Dermis microvascular lymphatic vessel endothelial cell (primary cell): ENCODE measurements around the gene LSM7. TPM values are rescaled to one million over a fixed set of nuclear protein-coding genes. Genes with fewer than 3 reads are reported as not detected.

Experiments used
- DNase-seq, 2 donors: peaks; one replicate each; pipeline versions ENCODE4 v3.0.0 to v3.0.0-alpha.2; 2010; ENCODE audit warnings: low read depth in 2 of 2
- total RNA-seq: library from RNA; depleted of rRNA; stranded (reverse); fragments of >200 nt; gene quantifications from 2 replicates; pipeline ENCODE4 v1.2.1, GENCODE V29; 2014

LSM7 gene
- total RNA-seq, 1 donor from 2014 or later = 94.4 TPM

DNA sequence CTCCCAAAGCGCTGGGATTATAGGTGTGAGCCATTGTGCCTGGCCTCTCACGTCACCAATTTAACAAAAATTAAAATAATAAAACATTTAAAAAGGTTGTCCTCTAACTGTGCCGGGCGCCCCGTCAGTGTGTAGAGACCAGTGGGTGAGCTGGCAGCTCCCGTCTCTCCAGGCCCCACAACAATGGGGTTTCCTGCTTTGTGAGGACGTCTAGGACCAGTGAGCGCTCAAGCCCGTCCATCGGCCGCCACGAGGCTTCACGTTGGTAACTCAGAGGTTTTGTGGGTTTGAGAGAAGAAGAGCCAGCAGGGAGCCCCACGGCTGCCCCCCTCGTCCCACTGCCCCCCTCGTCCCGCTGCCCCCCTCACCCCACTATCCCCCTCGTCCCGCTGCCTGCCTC, 4.7 kb downstream of the LSM7 start:
- no peak for DNase-seq

DNA sequence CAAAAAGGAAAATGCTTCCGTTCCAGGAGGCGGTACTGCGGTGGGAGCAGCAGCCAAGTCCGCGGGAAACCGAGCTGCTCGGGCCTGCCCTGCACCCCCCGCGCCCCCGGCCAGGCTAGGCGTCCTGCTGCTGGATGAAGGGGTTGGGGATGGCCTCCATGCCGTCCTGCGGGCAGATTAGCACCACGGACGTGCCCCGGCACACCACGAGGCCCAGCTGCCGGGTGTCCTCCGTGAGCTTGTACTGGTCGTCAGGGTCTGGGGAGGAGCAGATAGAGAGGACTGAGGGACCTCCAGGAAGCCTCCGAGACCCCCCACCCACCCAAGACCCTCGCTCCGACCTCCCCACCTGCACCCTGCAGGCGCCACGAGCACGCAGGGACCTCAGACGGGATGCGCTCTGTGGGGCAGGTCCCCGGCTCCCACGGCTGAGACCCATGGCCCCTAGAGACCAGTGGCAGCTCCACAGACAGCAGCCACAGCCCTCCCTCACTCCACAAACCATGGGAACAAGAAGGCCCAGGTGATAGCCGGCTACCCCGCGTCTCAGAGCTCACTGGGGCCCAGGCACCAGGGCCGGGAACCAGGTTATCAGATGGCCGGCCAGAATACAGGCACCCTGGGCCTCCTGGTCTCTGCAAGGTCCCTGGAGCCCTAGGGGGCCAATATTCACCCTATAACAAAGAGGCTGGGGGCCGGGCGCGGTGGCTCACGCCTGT, 6.7 kb downstream of the LSM7 start:
- no peak for DNase-seq

DNA sequence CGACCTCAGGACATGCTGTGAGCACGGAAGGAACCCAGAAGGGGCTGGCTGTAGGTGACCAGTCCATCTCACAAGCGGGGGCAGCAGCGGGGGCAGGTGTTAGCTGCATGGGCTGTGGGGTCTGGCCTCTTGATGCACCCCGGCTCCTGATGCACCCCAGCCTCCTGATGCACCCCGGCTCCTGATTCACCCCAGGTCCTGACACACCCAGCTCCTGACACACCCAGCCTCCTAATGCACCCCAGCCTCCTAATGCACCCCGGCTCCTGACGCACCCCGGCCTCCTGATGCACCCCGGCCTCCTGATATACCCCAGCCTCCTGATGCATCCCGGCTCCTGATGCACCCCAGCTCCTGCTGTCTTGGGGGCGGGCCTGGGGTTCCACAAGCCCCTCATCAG, 7.4 kb downstream of the LSM7 start:
- no peak for DNase-seq

DNA sequence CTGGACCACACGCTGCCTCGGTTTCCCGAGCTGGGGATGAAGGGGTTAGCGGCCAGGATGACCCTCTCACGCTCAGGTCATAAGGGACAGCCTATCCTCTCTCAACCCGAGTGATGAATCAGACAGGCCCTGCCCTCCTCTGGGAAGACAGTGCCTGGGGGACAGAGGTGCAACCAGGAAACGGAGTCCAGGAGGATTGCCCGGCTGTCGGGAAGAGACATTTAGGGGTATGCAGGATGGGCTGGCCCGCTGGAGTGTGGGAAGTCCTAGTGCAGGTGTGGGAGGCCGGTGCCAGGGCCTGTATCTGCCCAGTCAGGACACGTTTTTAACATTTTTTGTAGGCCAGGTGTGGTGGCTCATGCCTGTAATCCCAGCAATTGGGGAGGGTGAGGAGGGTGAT, 8.3 kb downstream of the LSM7 start:
- no peak for DNase-seq

DNA sequence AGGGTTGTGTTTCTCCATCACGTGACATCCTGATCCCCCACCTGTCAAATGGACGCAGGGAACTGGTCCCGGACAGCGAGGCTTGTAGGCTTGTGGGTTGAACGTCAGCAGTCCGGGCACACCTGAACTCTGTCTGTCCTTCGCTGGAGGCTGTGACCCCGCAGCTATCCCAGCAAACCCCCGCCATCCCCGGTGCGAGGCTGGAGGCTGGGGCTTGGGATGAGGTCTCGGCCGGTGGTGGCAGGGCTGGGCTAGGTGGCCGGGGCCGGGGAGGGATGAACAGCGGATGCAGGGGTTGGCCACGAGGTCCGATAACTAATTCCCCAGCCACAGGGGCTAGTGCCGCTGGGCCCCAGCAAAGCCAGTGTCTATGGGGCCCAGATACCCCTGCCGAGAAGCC, 8.8 kb downstream of the LSM7 start:
- DNase-seq = no peak

DNA sequence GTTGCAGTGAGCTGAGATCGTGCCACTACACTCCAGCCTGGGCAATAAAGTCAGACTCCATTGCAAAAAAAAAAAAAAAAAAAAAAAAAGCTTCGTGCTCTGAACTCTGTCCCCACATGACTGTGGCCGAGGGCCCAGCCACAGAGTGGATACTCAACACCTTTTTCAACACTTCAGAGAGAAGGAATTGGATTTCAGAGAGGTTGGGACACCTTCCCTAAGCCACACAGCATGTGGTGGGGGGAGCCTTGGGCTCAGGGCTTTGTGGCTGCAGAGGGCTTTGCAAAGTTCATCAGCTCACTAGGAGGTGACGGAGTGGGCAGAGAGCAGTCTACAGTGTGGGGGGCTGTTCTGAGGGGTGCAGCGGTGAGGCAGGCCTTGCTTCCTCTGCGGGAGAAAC, 9.5 kb downstream of the LSM7 start:
- DNase-seq = no peak

DNA sequence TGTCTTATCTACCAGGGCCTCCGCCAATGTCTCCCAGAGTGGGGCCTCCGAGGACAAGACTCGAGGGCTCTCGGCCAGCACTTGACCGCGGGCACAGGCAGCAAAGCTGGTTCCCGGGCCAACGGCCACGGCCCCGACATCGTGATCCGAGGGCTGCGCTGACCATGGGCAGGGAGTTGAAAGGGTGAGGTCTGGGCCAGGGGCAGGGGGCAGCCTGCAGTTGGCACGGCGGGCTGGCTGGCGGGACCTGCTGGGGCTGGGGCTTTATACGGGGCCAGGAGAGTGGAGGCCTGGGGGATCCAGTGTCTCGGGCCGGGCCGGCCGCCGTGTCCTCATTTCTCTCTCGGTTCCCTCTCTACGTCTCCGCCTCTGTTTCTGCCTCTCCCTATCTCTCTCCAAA, 10.6 kb downstream of the LSM7 start:
- DNase-seq = no peak

DNA sequence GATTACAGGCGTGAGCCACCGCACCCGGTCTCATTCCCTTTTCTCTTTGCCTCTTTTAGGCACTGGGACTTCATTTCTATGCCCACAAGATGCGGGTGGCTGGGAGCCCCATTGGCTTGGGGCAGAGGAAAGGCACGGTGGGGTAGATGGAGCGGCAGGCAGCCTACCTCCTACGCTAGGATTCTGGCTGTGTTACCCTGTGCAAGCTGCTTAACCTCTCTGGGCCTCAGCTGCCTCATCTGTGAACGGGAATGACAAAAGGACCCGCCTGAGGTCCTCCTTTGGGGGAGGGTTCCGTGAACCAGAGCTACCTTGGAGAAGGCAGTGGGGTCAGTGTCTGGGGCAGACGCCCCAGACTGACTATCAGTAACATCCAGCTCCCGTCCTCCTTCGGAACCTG, 11.1 kb downstream of the LSM7 start:
- DNase-seq = no peak

DNA sequence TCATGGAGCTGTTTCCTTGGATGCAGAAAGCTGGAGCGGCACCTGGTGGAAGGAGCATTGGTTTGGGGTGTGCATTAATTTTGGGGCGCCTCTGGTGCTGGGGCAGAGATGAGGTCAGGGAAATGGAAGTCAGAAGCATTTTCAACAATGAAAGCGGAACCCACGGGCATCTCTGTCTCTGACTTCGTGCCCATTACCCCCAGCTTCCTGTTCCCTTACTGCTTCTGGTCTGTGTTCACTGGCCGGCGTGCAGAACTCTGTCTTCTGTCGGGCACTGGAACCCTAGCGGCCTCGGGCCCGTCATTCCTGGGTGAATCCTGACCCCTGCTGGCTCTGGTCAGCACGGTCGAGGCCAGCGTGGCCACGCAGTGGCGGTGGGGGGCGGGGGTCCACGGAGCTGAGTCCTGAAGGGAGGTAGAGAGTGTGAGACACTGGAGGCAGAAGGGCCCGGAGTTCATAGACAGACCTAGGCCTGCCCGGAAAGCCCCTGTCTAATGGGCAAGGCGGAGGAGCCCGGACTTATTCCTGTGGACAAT, 12.5 kb downstream of the LSM7 start:
- peak; percentile 32 to 70 for DNase-seq

DNA sequence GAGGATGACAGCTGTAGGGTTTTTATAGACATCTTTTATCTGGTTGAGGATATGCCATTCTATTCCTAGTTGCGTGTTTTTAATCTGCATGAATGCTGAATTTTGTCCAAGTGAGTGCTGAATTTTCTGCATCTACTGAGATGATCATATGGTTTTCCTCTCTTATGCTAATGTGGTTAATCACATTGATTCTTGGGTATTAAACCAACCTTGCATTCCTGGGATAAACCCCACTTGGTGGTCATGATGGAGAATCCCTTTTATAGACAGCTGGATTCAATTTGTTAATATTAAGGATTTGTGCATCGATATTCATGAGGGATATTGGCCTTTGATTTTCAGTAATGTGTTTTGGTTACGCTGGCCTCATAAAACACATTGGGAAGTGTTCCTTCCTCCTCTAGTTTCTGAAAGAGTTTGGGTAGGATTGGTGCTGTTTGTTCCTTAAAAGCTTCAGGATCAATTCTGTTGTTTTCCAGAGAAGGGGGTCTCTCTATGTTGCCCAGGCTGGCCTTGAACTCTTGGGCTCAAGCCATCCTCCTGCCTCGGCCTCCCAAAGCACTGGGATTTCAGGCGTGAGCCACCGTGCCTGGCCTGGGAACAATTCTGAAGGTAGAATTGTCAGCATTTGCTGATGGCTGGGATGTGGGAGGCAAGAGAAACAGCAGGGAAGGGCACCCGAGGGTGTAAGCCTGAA, 13.1 kb downstream of the LSM7 start:
- DNase-seq = no peak

DNA sequence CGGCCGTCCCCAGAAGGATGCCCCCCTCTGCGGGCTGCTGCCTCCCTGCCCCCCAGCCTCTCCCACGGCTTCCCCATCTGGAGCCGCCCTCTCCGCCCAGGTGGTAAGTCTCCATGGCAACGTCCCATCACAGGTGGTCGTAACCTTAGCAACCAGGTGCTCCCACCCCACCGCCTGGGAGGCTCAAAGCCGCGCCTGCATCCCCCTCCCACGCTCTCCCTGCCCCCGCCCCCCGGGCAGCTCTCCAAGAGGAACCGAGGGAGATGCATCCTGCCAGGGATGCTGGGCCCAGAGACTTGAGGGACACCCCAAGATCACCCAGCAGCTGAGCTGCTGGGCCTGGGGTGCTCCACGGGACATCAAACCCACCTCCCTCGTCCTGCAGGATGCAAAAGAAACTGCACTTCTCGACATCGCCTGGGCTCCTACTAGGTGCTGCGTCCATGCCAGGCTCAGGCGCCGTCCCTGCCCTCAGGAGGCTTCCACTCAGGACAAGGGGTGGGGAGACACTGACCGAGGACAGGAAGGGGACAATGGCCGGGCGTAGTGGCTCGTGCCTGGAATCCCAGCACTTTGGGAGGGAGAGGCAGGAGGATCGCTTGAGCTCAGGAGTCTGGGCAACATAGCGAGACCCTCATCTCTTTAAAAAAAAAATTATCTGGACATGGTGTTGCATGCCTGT, 15.4 kb downstream of the LSM7 start:
- no peak for DNase-seq

DNA sequence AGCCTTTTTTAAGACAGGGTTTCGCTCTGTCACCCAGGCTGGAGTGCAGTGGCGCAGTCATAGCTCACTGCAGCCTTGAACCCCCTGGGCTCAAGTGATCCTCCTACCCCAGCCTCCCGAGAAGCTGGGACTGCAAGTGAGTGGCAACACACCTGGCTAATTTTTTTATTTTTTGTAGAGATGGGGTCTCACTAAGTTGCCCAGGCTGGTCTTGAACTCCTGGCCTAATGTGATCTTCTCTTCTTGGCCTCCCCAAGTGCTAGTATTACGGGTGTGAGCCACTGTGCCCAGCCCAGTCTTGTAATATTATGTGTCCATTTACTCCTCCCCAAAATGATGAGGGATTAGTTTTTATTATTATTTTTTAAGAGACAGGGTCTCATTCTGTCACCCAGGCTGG, 17.3 kb downstream of the LSM7 start:
- DNase-seq = no peak

DNA sequence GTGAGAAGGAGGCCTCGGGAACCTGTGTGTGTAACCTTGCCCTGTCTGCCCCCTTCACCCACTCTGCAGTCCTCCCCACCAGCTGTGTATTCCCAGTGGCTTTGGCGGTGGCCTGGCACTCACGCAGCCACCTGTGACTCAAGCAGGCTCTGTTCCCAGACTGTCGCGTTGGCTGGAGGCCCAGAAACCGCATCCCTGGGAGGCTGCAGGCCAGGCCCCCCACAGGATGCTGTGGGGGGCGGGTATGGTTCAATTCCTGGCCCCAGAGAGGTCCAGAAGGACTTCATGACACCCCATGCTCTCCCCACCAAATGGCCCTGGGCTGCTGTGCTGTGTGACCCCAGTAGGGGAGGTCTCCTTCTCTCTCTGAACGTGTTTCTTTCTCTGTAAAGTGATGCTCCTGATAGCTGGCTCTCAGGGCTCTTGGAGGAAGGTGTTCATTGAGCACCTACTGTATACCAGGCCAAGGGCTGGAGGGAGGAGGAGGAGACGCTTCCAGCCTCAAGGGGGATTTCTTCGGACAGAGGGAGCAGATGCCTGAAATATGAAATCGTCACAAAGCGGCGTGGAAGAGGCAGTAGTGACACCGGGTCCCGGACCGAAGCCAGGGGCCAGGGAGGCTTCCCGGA, 18.5 kb downstream of the LSM7 start:
- DNase-seq = peak in 1 of 2 donors; percentile 21

DNA sequence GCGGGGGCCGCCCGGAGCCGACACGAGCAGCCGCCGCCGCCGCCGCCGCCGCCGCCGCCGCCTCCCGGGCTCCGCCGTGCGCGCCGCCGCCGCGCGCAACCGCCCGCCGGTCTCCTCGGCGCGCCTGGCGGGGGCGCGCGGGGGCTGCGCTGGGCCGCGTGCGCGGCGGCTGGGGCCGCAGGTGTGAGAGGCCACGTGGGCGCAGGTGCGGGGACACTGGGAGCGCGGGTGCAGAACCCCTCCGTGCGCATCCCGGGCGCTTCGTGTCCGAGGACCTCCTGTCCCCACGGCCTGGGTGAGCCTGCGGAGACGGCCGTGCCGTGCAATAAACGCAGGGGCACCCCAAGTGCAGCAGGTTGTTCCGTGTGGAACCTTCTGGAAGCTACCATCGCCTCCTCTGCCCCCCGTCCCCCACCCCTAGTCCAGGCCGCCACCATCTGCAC, 20.3 kb downstream of the LSM7 start, which contains the start of gene LINGO3:
TSS of gene LINGO3 (minus strand) at position 41 of the 443 bp plus-strand sequence. CDS start 16,378 bp downstream, outside the sequence.
- no peak for DNase-seq

DNA sequence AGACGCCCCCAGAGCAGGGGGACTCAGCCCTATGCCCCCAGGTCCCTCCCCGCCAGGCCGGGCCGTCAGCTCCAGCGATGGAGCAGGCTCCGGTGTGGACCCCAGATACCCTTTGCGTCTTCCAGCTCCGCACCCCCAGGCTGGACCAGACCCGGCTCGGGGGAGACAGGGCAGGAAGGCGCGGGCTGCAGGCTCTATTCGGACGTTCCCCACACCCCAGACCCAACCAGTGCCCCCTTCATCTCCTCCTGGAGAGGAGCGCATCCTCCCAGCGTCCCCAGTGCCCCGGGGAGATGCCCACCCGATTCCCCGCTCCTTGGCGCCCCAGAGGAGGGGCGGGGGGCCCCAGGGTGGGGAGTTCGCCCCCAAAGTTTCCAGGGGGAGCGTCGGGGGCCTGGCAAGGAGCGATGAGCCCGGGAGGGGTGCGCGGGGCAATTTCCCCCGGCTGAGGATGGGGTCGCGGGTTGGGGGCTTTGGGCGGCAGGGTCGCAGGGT, 20.8 kb downstream of the LSM7 start:
- no peak for DNase-seq

DNA sequence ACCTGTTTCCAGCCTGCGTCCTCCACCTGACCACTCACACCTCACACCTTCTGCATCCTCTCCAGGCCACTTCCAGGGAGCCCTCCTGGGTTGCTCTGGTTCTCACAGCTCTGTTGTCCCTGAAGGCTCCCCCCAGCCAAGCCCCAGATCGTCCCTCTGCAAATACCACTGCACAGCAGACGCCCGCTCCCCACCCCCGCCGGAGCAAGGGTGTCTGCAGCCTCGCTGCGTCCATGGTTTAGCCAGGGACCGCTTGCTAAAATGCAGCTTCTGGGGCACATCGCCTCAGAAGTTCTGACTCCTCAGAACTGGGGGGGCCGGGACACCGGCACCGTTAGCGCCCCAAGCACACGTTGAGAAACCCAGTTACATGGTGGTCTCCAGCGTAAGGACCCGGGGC, 21.4 kb downstream of the LSM7 start:
- no peak for DNase-seq

DNA sequence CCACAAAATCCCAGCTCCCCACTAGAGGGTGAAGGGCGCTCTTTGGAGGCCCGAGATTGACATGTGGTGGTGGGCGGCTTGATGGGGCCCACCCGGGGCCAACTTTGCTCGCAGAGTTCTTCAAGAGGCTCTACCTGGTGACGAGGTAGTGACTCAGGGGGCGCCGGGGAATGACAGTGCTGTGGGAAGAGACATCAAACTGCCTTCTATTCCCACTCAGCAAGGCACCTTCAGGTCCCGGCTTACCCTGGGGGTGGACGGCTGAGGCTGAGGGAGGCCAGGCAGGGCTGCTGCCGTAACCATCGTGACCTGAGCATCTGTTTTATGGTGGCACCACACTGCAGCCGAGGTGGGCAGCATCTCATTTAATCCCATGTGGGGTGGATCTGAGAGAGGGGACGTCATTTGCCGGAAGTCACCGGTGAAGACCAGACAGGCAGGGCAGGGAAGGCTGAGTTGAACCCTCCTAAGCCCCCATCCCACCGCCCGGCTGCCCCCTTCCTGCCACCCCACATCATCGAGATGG, 22.0 kb downstream of the LSM7 start:
- DNase-seq = no peak

DNA sequence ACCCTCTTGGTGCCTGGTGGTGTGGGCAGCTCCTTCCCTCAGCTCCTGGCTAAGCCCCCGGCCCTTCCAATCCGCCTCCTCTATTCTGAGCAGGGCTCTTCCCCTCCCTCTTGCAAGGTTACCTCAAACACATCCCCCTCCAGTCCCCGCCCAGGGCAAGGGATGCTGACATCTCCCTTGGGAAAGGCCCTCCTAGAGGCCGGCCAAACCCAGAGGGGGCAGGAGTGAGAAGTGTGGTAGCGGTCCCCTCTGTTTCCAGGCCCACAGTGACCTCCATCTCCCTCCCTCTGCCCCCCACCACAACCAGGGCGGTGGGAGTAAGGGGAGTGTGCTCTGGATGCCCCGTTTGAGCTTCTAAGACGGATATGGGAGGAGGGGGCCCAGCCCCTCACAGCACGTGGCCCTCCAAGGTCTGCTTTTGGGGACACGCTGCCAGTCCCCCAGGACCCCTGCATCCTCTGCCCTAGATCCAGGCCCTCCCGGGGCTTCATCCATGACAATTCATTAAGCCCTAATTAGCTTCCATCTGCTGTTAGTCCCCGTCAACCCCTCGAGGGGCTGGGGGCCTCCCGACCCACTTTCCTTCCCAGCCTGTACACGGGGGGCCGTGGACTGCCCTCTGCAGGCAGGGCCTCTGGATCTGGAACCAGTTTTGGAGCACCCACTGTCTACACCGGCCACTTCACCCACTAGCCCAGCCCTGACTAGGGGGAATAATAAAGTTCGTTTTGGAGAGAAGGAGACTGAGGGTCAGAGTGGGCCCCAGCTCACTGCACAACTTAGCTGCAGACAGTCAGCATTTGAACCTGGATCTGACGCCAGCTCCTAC, 22.7 kb downstream of the LSM7 start:
- no peak for DNase-seq

DNA sequence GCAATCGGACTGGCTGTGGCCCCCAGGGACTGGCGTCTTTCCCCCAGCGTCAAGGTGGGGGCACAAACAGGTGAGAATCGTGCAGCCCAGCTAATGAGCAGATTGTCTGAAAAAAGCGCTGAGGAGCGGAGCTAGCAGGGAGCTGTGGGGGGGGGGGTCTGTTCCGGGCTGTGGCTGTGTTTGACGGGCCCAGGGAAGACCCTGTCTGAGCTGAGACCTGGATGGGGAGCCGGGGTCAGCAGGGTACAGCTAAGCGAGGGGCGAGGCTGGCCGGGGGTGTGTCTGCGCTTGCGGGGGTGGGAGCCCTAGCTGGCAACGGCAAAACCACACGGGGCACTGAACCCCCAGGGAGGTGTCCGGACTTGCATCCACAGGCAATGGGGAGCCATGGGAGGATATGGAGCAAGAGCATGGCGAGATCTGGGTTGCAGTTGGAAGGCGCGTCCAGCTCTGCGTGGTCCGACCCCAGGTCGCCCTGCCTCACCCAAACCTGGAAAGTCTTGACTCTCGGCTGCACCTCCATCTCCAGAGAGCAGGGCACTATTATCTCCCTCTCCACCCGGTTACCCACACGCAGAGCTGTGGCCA, 25.1 kb downstream of the LSM7 start:
- no peak for DNase-seq
